Measurements from ENCODE around the gene PTPN7.
"Not testable (repeated sequence)": the region's sequence is repeated elsewhere in the genome, so short reads cannot be mapped to it uniquely, and the experiment has no call there.

PTPN7 gene

DNA sequence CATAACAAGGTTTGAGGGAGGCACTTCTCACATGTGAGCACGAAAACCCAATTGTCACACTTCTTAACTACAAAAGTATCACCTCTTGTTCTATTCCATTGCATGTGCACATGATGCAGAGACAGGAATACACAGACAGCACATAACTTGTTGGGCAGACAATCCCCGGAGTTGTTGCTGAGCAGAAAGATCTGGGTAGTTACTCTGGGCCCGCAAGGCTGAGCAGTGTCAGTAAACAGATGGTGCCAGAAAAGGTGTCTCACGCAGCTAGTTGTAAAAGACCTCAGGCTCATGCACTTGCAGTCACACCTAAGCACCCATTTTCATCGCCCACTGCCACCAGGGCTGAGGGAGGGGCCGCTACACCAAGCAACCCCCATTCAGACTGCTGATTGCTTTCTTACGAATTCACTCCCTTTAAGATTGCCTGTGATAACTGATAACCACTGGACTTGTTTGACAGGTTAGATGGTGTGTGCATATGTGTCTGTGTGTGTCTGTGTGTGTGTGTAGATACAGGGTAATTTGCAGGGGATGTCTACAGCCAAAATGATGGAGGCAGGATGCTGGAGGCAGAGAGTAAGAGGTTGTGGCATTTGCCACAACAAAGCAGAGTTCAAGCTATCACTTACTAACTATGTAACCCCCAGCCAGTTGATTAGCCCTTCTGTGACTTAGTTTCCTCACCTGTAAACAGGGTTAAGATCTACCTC, 37.4 kb upstream of the PTPN7 start:
- DNase-seq (ENCODE audit: low spot score in 2 of 2), result no peak
- Histone ChIP-seq H3K4me3 (no peak overlapping the region), H3K36me3 (replicated peaks) (no peaks in the 10 kb centered on the region), H3K27me3 (ENCODE audit: low read depth) (peaks cover 26% of the 10 kb centered on the region), H3K4me1 (no peaks in the 10 kb centered on the region), H3K9me3 (no peaks in the 10 kb centered on the region)
- in situ Hi-C loops (cut with MboI; ENCODE audit: low sequenced_read_pairs), result no loop called here

DNA sequence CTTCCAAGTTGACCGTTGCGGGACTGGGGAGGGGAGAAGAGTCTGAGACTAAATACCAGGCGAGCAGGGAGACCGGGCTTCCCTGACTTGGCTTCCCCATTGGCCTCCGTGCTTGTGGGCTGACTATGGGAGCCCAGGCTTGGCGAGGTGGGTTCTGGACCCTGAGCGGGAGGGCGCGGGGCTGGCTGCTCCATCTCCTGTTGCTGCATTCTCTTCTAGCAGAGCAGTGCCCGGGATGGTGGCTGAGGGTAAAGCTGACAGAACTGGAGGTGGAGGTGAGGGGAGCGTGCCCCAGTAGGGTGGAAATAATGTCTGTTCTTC, 33.9 kb upstream of the PTPN7 start:
- H3K9me3 ChIP-seq, result no peaks in the 10 kb centered on the region

DNA sequence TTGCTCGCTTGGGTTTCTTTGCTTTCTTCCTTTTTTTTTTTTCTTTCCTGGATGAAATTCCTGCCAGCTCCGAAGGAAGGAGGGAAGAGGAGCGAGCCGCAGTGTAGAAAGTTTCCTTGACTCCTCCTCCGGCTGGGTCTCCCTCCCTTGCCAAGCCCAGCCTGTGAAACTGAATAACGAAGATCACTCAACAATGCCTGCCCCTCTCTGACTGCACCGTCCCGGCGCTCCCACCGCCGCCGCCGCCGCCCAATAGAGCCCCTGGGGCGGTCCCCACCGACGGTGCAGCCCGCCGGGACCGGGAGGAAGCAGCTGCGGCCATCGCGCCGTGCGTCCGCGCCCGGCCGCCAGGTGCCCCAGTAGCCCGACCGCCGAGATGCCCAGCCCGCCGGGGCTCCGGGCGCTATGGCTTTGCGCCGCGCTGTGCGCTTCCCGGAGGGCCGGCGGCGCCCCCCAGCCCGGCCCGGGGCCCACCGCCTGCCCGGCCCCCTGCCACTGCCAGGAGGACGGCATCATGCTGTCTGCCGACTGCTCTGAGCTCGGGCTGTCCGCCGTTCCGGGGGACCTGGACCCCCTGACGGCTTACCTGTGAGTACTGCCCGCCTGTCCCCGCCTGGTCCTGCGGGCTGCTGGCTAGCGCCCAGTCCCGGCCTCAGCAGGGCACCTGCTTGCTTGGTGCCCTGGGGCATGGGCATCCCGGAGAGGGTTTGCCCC, 33.4 kb upstream of the PTPN7 start, which contains the start of gene LGR6:
TSS of gene LGR6 (plus strand) at position 186 of the 714 bp plus-strand sequence. CDS start at position 377, 191 bp downstream.
- Histone ChIP-seq H3K27me3 (ENCODE audit: low read depth) (peaks cover 27% of the 10 kb centered on the region), H3K36me3 (replicated peaks) (no peaks in the 10 kb centered on the region), H3K9me3 (no peaks in the 10 kb centered on the region), H3K4me1 (no peaks in the 10 kb centered on the region), H3K4me3 (no peak within 1 kb of the TSS)
- no peak for DNase-seq (ENCODE audit: low spot score in 2 of 2)
- in situ Hi-C loops (cut with MboI; ENCODE audit: low sequenced_read_pairs), result no loop called here

More for the DNA sequence above, 33.9 kb upstream of the PTPN7 start:
- no peak for DNase-seq (ENCODE audit: low spot score in 2 of 2)
- Histone ChIP-seq H3K36me3 (replicated peaks) (no peaks in the 10 kb centered on the region), H3K27me3 (ENCODE audit: low read depth) (peaks cover 27% of the 10 kb centered on the region), H3K4me1 (no peaks in the 10 kb centered on the region), H3K4me3 (no peak overlapping the region)
- in situ Hi-C loops (cut with MboI; ENCODE audit: low sequenced_read_pairs), result no loop called here

DNA sequence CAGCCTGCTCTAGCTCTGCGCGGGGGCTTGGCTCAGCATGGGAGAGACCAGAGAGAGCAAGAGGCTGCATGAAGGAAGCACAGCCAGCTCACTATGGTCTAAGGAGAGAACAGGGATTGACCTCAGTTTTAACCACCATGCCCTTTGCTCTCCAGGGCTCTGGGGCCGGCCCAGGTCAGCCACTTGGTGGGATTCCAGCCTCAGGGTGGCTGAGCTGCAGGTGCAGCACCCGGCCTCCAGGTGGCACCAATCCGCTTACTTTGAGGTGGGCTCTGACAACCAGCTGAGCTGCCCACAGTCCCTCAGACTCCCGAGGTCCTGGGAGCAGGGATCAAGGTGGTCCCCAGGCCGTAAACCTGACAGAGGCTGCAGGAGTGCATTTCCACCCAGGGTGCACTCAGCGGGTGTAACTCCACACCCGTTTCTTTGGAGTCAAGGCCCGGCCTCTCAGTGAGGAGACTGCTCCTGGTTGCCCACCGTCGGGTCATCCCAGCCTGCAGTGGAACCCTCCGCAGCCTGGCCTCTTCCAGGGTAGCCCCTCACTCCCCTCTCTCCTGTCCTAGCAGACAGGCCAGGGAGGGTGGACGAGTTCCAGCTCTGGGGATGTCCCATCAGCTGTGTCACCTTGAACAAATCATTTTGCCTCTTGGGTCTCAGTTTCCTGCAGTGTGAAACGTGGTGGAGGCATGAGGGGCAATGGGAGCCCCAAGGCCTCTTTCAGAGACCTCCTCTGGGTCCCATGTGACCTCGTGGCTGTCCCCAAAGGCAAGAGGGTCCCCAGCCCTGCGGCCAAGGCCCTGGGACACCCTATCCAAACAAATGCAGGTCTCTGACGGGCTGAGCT, 32.6 kb upstream of the PTPN7 start:
- Histone ChIP-seq H3K4me3 (no peak overlapping the region), H3K36me3 (replicated peaks) (no peaks in the 10 kb centered on the region), H3K9me3 (no peaks in the 10 kb centered on the region), H3K27me3 (ENCODE audit: low read depth) (peaks cover 27% of the 10 kb centered on the region), H3K4me1 (no peaks in the 10 kb centered on the region)
- in situ Hi-C loops (cut with MboI; ENCODE audit: low sequenced_read_pairs), result no loop called here
- DNase-seq (ENCODE audit: low spot score in 2 of 2), result peak; percentile 46 to 79

- H3K9me3 ChIP-seq; H3K4me3 ChIP-seq; in situ Hi-C loops (cut with MboI; ENCODE audit: low sequenced_read_pairs); H3K4me1 ChIP-seq; DNase-seq (ENCODE audit: low spot score in 2 of 2); H3K36me3 ChIP-seq (replicated peaks): not testable (repeated sequence)
- peaks cover 27% of the 10 kb centered on the region for H3K27me3 ChIP-seq (ENCODE audit: low read depth)
These were observed 31.0 kb upstream of the PTPN7 start for GRCh38 chr1:202191391-202191790.

DNA sequence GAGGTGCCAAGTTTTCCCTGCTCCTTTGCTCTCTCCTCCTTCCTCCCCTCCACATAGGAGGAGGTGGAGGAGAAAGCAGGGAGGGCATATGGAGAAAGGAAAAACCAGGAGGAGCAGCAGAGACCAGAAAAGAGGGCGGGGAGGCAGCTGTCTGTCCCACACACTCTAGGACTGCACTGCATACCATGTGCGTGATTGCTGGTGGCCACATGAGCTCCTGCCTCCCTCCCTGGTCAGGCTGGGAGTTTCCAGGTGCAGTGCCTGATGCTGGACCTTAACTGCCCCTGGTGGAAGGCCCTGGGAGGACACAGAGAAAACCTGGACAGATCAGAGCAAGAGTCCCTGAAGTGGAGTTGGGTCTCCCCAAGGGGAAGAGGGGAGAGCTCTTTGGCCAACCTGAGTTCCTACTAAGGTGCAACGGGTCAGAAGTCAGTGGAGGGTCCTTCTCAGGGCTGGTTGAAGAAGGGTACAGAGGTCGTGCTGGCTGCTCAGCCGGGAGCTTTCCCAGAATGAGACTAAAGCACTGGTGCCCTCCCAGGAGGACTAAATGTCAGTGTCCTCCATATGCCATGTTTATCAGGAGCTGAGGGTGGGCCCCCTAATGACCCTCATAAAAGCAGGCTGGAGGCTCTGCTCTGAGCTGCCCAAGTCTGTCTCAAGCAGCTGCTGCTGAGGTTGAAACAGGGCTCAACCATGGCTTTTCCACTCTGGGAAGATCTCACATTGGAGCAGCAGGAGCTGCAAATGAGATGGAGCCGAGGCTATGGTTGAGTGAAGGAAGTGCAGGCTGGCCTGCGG, 29.7 kb upstream of the PTPN7 start:
- no peak for DNase-seq (ENCODE audit: low spot score in 2 of 2)
- H3K4me3 ChIP-seq, result no peak overlapping the region
- no peaks in the 10 kb centered on the region for H3K36me3 ChIP-seq (replicated peaks)
- peaks cover 21% of the 10 kb centered on the region for H3K27me3 ChIP-seq (ENCODE audit: low read depth)
- no peaks in the 10 kb centered on the region for H3K9me3 ChIP-seq
- in situ Hi-C loops (cut with MboI; ENCODE audit: low sequenced_read_pairs), result loop anchor here (5.0 kb wide), 2 partner anchors 127 to 527 kb away; no protein-coding TSS in a partner anchor
- no peaks in the 10 kb centered on the region for H3K4me1 ChIP-seq

- DNase-seq (ENCODE audit: low spot score in 2 of 2), result peak; percentile 39 to 89
- Histone ChIP-seq H3K9me3 (no peaks in the 10 kb centered on the region), H3K4me3 (no peak overlapping the region), H3K27me3 (ENCODE audit: low read depth) (peaks cover 15% of the 10 kb centered on the region), H3K4me1 (no peaks in the 10 kb centered on the region), H3K36me3 (replicated peaks) (no peaks in the 10 kb centered on the region)
- in situ Hi-C loops (cut with MboI; ENCODE audit: low sequenced_read_pairs), result loop anchor here (5.0 kb wide), 2 partner anchors 128 to 528 kb away; no protein-coding TSS in a partner anchor
These were observed 28.8 kb upstream of the PTPN7 start for GRCh38 chr1:202189001-202189790.

DNA sequence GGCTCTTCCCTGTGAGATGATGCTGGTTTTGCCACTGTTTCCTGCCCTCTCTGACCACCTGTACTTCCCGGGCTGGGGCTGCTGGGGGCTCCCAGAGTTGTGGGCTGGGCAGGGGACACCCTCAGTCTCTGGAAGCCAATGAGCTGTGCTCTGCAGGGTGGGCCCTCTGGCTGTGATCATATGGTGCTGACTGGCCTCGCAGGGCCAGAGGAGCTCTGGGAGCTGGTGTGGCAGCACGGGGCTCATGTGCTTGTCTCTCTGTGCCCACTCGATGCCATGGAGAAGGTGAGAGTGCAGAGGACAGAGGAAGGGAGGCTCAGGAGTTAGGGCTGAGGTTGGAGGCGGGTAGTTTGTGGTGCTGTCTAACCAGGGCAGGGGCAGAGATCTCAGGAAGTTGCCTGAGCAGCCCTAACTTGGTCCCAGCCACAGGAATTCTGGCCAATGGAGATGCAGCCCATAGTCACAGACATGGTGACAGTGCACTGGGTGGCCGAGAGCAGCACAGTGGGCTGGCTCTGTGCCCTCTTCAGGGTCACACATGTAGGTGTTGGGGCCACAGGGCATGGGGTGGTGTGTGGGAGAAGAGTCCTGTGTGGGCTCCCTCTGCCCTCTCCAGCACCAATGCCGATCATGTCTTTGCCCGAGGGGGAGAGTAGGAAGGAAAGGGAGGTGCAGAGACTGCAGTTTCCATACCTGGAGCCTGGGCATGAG, 27.4 kb upstream of the PTPN7 start:
- DNase-seq (ENCODE audit: low spot score in 2 of 2), result no peak
- Histone ChIP-seq H3K36me3 (replicated peaks) (no peaks in the 10 kb centered on the region), H3K4me1 (no peaks in the 10 kb centered on the region), H3K9me3 (no peaks in the 10 kb centered on the region), H3K27me3 (ENCODE audit: low read depth) (peaks cover 2% of the 10 kb centered on the region), H3K4me3 (no peak overlapping the region)
- in situ Hi-C loops (cut with MboI; ENCODE audit: low sequenced_read_pairs), result loop anchor here (5.0 kb wide), 2 partner anchors 129 to 529 kb away; no protein-coding TSS in a partner anchor

DNA sequence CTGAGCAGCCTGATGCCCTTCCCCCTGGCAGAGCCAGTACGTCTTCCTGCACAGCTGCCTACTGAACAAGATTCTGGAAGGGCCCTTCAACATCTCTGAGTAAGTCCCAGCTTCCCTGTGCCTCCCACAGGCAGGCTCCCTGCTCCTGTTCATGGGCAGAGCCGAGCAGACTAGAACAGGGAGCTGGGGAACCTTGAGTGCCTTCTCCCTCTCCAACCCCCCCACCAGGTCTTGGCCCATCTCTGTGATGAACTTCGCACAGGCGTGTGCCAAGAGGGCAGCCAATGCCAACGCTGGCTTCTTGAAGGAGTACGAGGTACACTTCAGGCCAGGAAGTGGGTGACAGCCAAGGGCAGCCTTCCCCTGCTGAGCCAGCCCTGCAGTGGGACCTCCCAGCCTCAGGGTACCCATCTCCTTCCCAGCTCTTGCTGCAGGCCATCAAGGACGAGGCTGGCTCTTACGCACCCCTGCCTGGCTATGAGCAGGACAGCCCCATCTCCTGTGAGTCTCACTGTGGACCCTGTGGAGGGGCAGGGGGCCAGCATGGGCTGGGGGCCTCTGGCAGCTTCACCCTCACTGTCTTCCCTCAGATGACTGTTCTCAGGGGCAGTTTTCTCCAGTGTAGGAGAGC, 26.8 kb upstream of the PTPN7 start:
- Histone ChIP-seq H3K4me1 (no peaks in the 10 kb centered on the region), H3K36me3 (replicated peaks) (no peaks in the 10 kb centered on the region), H3K9me3 (no peaks in the 10 kb centered on the region), H3K4me3 (no peak overlapping the region), H3K27me3 (ENCODE audit: low read depth) (no peaks in the 10 kb centered on the region)
- in situ Hi-C loops (cut with MboI; ENCODE audit: low sequenced_read_pairs), result loop anchor here (5.0 kb wide), 2 partner anchors 130 to 530 kb away; no protein-coding TSS in a partner anchor
- DNase-seq (ENCODE audit: low spot score in 2 of 2), result no peak

- no peaks in the 10 kb centered on the region for H3K27me3 ChIP-seq (ENCODE audit: low read depth)
- H3K9me3 ChIP-seq, result no peaks in the 10 kb centered on the region
- no peak for DNase-seq (ENCODE audit: low spot score in 2 of 2)
- H3K4me1 ChIP-seq, result no peaks in the 10 kb centered on the region
- H3K4me3 ChIP-seq, result no peak overlapping the region
- in situ Hi-C loops (cut with MboI; ENCODE audit: low sequenced_read_pairs), result loop anchor here (5.0 kb wide), 2 partner anchors 131 to 531 kb away; no protein-coding TSS in a partner anchor
- H3K36me3 ChIP-seq (replicated peaks), result no peaks in the 10 kb centered on the region
These were observed 25.9 kb upstream of the PTPN7 start for GRCh38 chr1:202186327-202186726.

- no peaks in the 10 kb centered on the region for H3K36me3 ChIP-seq (replicated peaks)
- H3K4me1 ChIP-seq, result no peaks in the 10 kb centered on the region
- H3K9me3 ChIP-seq, result no peaks in the 10 kb centered on the region
- in situ Hi-C loops (cut with MboI; ENCODE audit: low sequenced_read_pairs), result loop anchor here (5.0 kb wide), 2 partner anchors 132 to 532 kb away; no protein-coding TSS in a partner anchor
- H3K4me3 ChIP-seq, result no peak overlapping the region
- DNase-seq (ENCODE audit: low spot score in 2 of 2), result peak; percentile 82 to 95
- H3K27me3 ChIP-seq (ENCODE audit: low read depth), result no peaks in the 10 kb centered on the region
These were observed 24.5 kb upstream of the PTPN7 start for GRCh38 chr1:202184750-202185460.
